Measurements from ENCODE around the gene ENOX1.

The ENOX1 gene

GRCh38 chr13:43339805-43340550 lies 446.8 kb downstream of the ENOX1 start:
- Mint-ChIP-seq H3K9me3 (no peaks in the 10 kb centered on the region), H3K27me3 (peaks cover 16% of the 10 kb centered on the region), H3K36me3 (no peaks in the 10 kb centered on the region), H3K27ac (no peak overlapping the region), H3K4me3 (no peak overlapping the region), H3K4me1 (no peaks in the 10 kb centered on the region)

DNA sequence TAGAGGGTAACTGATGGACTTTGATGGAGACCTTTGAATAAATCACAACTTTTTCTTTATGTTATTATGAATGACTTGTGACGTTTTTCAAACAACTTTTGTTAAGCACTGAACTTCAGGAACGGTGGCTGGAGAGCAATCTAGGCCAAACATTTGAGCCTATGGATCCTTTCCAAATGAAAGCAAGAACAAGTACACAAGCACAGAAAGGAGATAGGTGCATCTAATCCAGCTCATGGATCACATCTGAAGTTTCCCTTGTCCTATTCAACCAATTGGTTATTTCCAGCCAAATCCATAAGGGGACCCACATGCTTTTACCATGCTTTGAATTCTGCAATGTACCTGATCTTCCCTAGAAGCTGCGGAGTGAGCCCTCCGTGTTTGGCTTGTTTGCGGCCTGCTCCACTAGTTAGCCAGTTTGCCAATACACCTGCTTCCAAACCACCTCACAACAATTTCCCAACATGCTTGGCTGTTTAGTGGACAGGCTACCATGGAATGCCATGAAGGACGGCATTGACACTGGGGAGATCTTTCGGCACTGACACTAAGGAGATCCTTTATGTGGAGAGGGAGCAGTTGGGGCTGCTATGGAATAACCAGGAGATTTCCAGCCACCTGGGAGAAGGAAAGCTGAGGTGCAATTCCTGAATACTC lies 447.5 kb downstream of the ENOX1 start:
- no peaks in the 10 kb centered on the region for H3K36me3 Mint-ChIP-seq
- no peak overlapping the region for H3K27ac Mint-ChIP-seq
- peaks cover 16% of the 10 kb centered on the region for H3K27me3 Mint-ChIP-seq
- H3K4me1 Mint-ChIP-seq = no peaks in the 10 kb centered on the region
- no peak overlapping the region for H3K4me3 Mint-ChIP-seq
- no peaks in the 10 kb centered on the region for H3K9me3 Mint-ChIP-seq

DNA sequence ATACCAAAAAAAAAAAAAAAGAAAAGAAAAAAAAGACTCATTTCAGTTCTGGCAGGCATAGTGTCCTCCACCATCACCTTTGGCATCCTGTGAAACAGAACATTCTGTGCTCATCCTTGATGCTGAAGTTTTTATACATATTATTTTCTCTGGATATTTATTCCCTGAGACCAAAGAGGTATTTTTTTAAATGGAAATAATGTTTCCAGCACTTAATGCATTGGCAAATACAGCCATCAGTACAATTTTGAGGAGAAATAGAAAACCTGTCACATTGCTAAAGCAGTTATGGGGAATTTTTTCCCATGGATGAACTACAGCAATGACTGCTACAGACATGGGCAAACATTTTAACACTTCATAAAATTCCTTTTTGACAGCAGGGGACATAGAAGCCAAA lies 451.0 kb downstream of the ENOX1 start:
- Mint-ChIP-seq H3K9me3 (no peaks in the 10 kb centered on the region), H3K27me3 (peaks cover 12% of the 10 kb centered on the region), H3K4me1 (no peaks in the 10 kb centered on the region), H3K36me3 (no peaks in the 10 kb centered on the region), H3K4me3 (no peak overlapping the region), H3K27ac (no peak overlapping the region)

DNA sequence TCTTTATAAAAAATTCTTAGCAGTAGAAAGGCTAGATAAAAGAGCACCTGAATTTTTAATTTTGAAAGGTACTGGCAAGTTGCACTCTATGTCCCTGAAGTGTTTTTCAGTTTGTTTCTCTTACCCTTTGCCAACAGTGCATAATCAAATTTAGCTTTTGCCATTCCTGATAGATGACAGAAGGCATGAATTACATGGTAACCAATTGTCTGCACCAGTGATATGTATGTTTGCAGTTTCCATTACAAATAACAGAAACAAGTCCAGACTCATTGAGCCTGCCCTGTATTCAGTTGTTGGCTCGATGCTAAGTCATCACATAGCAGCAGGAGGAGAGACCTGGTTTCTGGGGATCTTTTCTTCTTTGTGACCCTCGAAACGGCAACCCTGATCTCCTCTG lies 453.6 kb downstream of the ENOX1 start:
- H3K4me1 Mint-ChIP-seq = no peaks in the 10 kb centered on the region
- H3K4me3 Mint-ChIP-seq = no peak overlapping the region
- peaks cover 10% of the 10 kb centered on the region for H3K27me3 Mint-ChIP-seq
- no peaks in the 10 kb centered on the region for H3K9me3 Mint-ChIP-seq
- no peak overlapping the region for H3K27ac Mint-ChIP-seq
- no peaks in the 10 kb centered on the region for H3K36me3 Mint-ChIP-seq

- Mint-ChIP-seq H3K27ac (no peak overlapping the region), H3K4me3 (no peak overlapping the region), H3K4me1 (no peaks in the 10 kb centered on the region), H3K27me3 (no peaks in the 10 kb centered on the region), H3K9me3 (no peaks in the 10 kb centered on the region), H3K36me3 (no peaks in the 10 kb centered on the region)
Measured at GRCh38 chr13:43331672-43332071, 455.1 kb downstream of the ENOX1 start.

- H3K27ac Mint-ChIP-seq = no peak overlapping the region
- no peaks in the 10 kb centered on the region for H3K9me3 Mint-ChIP-seq
- H3K4me1 Mint-ChIP-seq = no peaks in the 10 kb centered on the region
- H3K4me3 Mint-ChIP-seq = no peak overlapping the region
- no peaks in the 10 kb centered on the region for H3K36me3 Mint-ChIP-seq
- H3K27me3 Mint-ChIP-seq = no peaks in the 10 kb centered on the region
Measured at GRCh38 chr13:43329702-43330101, 457.1 kb downstream of the ENOX1 start.

DNA sequence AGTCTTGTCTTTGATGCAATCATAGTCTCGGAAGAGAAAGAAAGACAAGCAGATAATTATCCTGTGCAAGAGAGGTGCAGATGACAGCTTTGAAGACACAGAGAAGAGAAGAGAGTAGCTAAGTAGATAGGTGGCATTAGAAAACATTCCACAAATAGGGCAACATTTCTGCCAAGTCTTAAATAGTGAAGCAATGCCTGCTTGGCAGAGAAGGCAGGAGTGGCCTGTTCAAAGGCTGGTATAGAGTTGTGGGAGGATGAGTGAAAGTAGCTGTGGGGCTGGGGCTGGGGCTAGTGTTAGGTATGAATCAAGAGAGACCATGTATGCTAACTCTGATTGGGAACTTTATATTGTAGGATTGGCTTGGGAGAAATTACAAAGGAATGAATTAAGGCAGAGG lies 457.9 kb downstream of the ENOX1 start:
- no peak overlapping the region for H3K4me3 Mint-ChIP-seq
- no peak overlapping the region for H3K27ac Mint-ChIP-seq
- H3K27me3 Mint-ChIP-seq = no peaks in the 10 kb centered on the region
- no peaks in the 10 kb centered on the region for H3K9me3 Mint-ChIP-seq
- H3K4me1 Mint-ChIP-seq = no peaks in the 10 kb centered on the region
- H3K36me3 Mint-ChIP-seq = no peaks in the 10 kb centered on the region

- H3K27me3 Mint-ChIP-seq = no peaks in the 10 kb centered on the region
- no peaks in the 10 kb centered on the region for H3K4me1 Mint-ChIP-seq
- H3K9me3 Mint-ChIP-seq = no peaks in the 10 kb centered on the region
- no peak overlapping the region for H3K4me3 Mint-ChIP-seq
- no peak overlapping the region for H3K27ac Mint-ChIP-seq
- H3K36me3 Mint-ChIP-seq = no peaks in the 10 kb centered on the region
Measured at GRCh38 chr13:43326100-43326499, 460.7 kb downstream of the ENOX1 start.

DNA sequence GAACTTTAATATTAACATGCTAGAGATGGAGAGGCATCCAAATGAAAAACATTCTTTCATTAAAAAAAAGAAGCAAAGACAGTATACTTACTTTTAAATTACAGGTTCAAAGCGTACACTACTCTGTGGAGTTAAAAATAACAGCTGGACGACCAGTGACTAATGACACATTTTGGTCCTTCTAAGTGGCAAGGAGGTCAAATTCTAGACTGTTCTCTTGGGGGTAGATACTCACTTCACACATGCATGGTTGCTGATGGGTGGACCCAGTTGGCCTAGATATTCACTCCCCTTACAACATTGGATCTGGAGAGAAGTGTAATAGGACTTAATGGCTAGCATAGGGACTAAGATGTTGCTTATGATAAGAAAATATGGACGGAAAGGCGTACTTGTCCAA lies 461.1 kb downstream of the ENOX1 start:
- no peaks in the 10 kb centered on the region for H3K4me1 Mint-ChIP-seq
- no peak overlapping the region for H3K27ac Mint-ChIP-seq
- no peaks in the 10 kb centered on the region for H3K27me3 Mint-ChIP-seq
- H3K9me3 Mint-ChIP-seq = no peaks in the 10 kb centered on the region
- H3K4me3 Mint-ChIP-seq = no peak overlapping the region
- H3K36me3 Mint-ChIP-seq = no peaks in the 10 kb centered on the region

- no peaks in the 10 kb centered on the region for H3K36me3 Mint-ChIP-seq
- no peak overlapping the region for H3K27ac Mint-ChIP-seq
- no peaks in the 10 kb centered on the region for H3K4me1 Mint-ChIP-seq
- H3K4me3 Mint-ChIP-seq = no peak overlapping the region
- no peaks in the 10 kb centered on the region for H3K27me3 Mint-ChIP-seq
- no peaks in the 10 kb centered on the region for H3K9me3 Mint-ChIP-seq
Measured at GRCh38 chr13:43324129-43324528, 462.6 kb downstream of the ENOX1 start.

DNA sequence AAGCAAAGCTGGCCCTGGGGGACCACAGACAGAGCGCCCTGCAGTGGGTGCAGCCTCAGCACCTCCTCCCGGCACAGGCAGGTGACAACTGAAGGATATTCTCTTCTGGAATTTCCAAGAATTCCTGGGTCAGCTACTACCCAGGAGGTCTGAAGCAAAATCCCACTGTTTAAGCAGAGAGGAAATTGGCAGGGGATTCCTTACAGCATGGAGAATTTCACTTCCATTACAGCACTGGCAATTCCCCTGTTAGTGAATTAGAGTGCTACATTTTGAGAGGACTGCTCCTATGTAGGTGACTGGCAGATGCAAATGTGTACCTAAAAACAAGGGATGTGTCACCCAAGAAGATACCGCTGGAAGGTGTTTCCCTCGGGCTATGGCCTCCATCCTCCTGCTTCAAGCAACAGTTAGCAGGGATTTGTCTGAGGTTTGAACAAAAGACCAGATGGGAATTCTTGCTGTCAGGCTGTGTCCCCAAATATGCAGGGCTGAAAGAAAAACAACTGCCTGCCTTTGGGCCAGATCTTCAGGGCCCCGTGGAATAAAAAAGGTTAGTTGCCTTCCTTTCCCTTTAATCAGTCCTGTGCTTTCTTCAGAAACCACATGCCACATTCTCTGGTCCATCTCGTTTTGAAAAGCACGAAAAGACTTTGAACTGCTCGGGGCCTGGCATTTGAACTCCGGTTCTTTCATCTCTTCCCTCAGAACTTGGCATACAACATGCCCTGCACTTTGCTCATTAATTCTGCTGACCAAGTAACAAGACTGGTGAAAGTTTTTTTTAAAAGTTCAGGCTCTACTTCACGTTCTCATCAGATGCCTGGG lies 466.9 kb downstream of the ENOX1 start:
- H3K9me3 Mint-ChIP-seq = no peaks in the 10 kb centered on the region
- H3K4me1 Mint-ChIP-seq = no peaks in the 10 kb centered on the region
- peaks cover 4% of the 10 kb centered on the region for H3K27me3 Mint-ChIP-seq
- H3K36me3 Mint-ChIP-seq = no peaks in the 10 kb centered on the region
- H3K27ac Mint-ChIP-seq = no peak overlapping the region
- H3K4me3 Mint-ChIP-seq = no peak overlapping the region

- Mint-ChIP-seq H3K36me3 (no peaks in the 10 kb centered on the region), H3K27me3 (peaks cover 4% of the 10 kb centered on the region), H3K27ac (no peak overlapping the region), H3K4me3 (no peak overlapping the region), H3K9me3 (no peaks in the 10 kb centered on the region), H3K4me1 (no peaks in the 10 kb centered on the region)
Measured at GRCh38 chr13:43316946-43317353, 469.8 kb downstream of the ENOX1 start.

GRCh38 chr13:43316281-43316680 lies 470.5 kb downstream of the ENOX1 start:
- Mint-ChIP-seq H3K4me3 (no peak overlapping the region), H3K27me3 (peaks cover 4% of the 10 kb centered on the region), H3K27ac (no peak overlapping the region), H3K4me1 (no peaks in the 10 kb centered on the region), H3K36me3 (no peaks in the 10 kb centered on the region), H3K9me3 (no peaks in the 10 kb centered on the region)

GRCh38 chr13:43315522-43315921 lies 471.2 kb downstream of the ENOX1 start:
- no peaks in the 10 kb centered on the region for H3K9me3 Mint-ChIP-seq
- H3K4me3 Mint-ChIP-seq = no peak overlapping the region
- H3K27me3 Mint-ChIP-seq = peaks cover 4% of the 10 kb centered on the region
- no peak overlapping the region for H3K27ac Mint-ChIP-seq
- H3K4me1 Mint-ChIP-seq = no peaks in the 10 kb centered on the region
- no peaks in the 10 kb centered on the region for H3K36me3 Mint-ChIP-seq

DNA sequence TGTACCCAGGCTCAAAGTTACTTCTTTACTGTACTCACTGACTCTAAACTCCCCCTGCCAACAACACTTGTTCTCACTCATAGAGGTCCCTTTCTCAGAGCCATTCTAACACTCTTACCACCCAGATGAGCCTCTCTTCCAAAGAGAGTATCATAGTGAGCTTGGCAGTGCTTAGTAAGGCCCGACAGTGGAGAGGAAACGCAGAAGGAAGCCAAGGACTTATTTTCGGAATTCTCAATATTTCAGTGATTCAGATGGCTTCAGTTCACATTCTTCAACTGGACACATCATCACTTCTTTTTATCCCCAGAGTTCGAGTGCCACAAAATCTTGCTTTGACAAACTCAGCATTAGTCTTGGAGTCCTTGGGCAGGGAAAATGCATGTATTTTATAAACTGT lies 477.5 kb downstream of the ENOX1 start:
- Mint-ChIP-seq H3K27me3 (peaks cover 1% of the 10 kb centered on the region), H3K4me1 (no peaks in the 10 kb centered on the region)

GRCh38 chr13:43307921-43308433 lies 478.8 kb downstream of the ENOX1 start:
- no peak overlapping the region for H3K27ac Mint-ChIP-seq

More for the DNA sequence above, 477.5 kb downstream of the ENOX1 start:
- Mint-ChIP-seq H3K27ac (no peak overlapping the region), H3K36me3 (no peaks in the 10 kb centered on the region), H3K4me3 (no peak overlapping the region), H3K9me3 (no peaks in the 10 kb centered on the region)

More at GRCh38 chr13:43307921-43308433, 478.8 kb downstream of the ENOX1 start:
- no peak overlapping the region for H3K4me3 Mint-ChIP-seq
- H3K4me1 Mint-ChIP-seq = no peaks in the 10 kb centered on the region
- no peaks in the 10 kb centered on the region for H3K9me3 Mint-ChIP-seq
- no peaks in the 10 kb centered on the region for H3K36me3 Mint-ChIP-seq
- H3K27me3 Mint-ChIP-seq = peaks cover 1% of the 10 kb centered on the region

Data from activated naive CD4-positive, alpha-beta T cell treated with anti-CD3 and anti-CD28 coated beads, Interleukin-2, amount 50 U/mL, for 24 hours (primary cell).